GM19468 (cell line): ENCODE measurements around the gene TFG.

ENCODE experiments used
- ATAC-seq: cut with Tn5 transposase; IDR thresholded peaks from one replicate; pipeline ENCODE4 v1.9.1; 2021; ENCODE audit warnings: mild to moderate bottlenecking, moderate library complexity, moderate number of reproducible peaks; ENCODE audit not compliant: unreplicated experiment; ENCODE audit errors: extremely low read depth

TFG gene

DNA sequence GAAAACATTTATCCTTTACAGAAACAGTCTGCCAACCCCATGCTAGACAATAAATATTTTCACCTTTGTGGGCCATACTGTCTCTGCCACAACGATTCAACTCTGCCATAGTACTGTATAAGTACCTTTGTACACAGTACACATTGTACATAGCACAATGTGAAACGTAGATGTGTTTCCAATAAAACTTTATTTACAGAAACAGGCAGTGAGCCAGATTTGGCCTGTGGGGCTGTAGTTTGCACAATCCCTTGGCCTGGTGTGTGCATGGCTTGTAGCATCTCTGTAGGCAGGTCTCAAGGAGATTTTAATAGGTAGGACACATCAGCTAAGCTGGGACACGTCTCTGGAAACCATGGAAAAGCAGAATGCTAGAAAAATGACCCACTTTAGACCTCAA lies 74.3 kb downstream of the TFG start:
- no peak for ATAC-seq

DNA sequence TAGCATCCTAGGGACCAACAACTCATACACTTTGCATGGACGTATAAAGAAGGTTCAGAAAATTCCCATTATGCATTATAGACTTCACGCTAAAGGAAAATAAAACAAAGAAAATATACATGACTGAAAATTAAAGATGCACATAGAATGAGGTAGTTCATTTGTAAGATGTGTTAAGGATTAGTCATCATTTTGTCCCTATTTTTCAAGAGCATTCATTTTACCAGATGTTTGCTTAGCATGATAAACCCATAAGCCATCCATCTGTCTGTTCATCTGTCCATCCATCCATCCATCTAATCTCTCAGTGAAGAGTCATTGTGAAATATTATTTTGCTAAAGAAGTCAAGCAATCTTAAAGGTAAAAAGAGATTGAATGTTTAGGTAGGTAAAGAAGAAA lies 80.3 kb downstream of the TFG start:
- no peak for ATAC-seq

DNA sequence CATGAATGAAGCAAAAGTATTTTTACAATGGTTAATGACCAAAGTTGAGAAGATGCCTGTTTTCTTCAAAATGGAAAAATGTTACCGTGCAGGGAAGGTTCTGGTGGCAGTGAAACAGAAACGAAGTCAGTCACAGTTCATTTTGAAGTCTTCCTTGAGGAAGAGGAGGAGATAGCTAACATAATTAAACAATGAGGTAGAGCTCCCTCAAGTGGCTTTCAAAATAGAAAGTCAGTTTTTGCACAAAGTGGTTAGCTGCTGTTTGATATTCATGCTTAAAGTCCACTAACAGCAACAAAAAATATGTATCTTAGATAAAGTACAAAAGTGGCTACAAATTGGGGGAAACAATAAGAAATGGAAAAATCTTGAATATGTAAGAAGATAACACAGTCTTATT lies 87.3 kb downstream of the TFG start:
- peak; percentile 32 for ATAC-seq

DNA sequence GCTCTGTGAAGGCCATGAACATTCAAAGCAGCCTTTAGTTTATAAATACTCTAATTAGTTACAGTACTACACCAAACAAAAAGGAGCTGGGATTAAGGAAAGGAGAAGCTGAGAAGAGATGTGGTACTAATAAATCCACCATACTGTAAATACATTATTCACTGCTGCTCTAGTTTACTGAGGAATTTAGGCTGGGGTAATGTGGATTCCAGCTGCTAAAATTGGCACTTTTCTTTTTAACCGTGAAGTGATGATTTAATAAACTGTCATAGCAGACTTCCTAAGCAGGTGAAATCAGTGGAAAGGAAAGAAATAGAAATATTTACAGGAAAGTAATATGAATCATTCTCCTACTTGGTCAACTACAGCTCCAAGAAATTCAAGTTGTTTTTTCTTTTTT lies 88.7 kb downstream of the TFG start:
- no peak for ATAC-seq
